Activated T-cell treated with anti-CD3 and anti-CD28 coated beads, Interleukin-2, amount 50 U/mL, for 1 hour (primary cell): ENCODE results near the gene CA11.
"Not testable (repeated sequence)": the region's sequence is repeated elsewhere in the genome, so short reads cannot be mapped to it uniquely, and the experiment has no call there.

Source experiments
- DNase-seq: peaks from one replicate; pipeline ENCODE4 v3.0.0-alpha.2; 2020

The CA11 gene

GRCh38 chr19:48639483-48640375, 6.3 kb downstream of the CA11 start:
- no peak for DNase-seq

GRCh38 chr19:48638831-48639381, 7.1 kb downstream of the CA11 start:
- DNase-seq, result no peak

- peak; percentile 82 for DNase-seq
These were observed 7.8 kb downstream of the CA11 start for GRCh38 chr19:48637948-48638830.

GRCh38 chr19:48637449-48637947, 8.5 kb downstream of the CA11 start:
- peak; percentile 99 for DNase-seq

- DNase-seq, result no peak
These were observed 9.0 kb downstream of the CA11 start, which contains the start of gene DBP for GRCh38 chr19:48636859-48637448. DBP (minus strand) TSS chr19:48637379; CDS start chr19:48636994, 385 bp downstream.

- no peak for DNase-seq
These were observed 9.8 kb downstream of the CA11 start for GRCh38 chr19:48635966-48636858.

GRCh38 chr19:48635263-48635965, 10.6 kb downstream of the CA11 start:
- DNase-seq, result peak; percentile 80

GRCh38 chr19:48634424-48635262, 11.3 kb downstream of the CA11 start:
- peak; percentile 92 for DNase-seq

GRCh38 chr19:48634036-48634342, 12.0 kb downstream of the CA11 start:
- no peak for DNase-seq

GRCh38 chr19:48633148-48634035, 12.6 kb downstream of the CA11 start:
- DNase-seq, result no peak

- DNase-seq, result no peak
These were observed 13.3 kb downstream of the CA11 start for GRCh38 chr19:48632692-48633147.

- not testable (repeated sequence) for DNase-seq
These were observed 13.7 kb downstream of the CA11 start for GRCh38 chr19:48632286-48632685.

GRCh38 chr19:48631225-48631624, 14.8 kb downstream of the CA11 start:
- DNase-seq, result no peak

- DNase-seq, result no peak
These were observed 15.5 kb downstream of the CA11 start for GRCh38 chr19:48630296-48631063.

- DNase-seq, result no peak
These were observed 16.2 kb downstream of the CA11 start for GRCh38 chr19:48629599-48630295.

- no peak for DNase-seq
These were observed 16.7 kb downstream of the CA11 start for GRCh38 chr19:48629297-48629598.

GRCh38 chr19:48628486-48629296, 17.3 kb downstream of the CA11 start:
- DNase-seq, result no peak
